Ascending aorta (tissue), 2 donors: ENCODE results near the gene UTP3. TPM values are rescaled to one million over a fixed set of nuclear protein-coding genes. Genes with fewer than 3 reads are reported as not detected.
"Not testable (repeated sequence)": the region's sequence is repeated elsewhere in the genome, so short reads cannot be mapped to it uniquely, and the experiment has no call there.

ENCODE experiments used
- DNase-seq, 2 donors: peaks; one replicate each; pipeline ENCODE4 v3.0.0-alpha.2; 2019; ENCODE audit warnings: low spot score in 2 of 2
- H3K27ac ChIP-seq, 2 donors: fragments of 200-600 bp; sonication (generic); one replicate each; pipeline ENCODE4 v1.5.1; 2016 to 2017; ENCODE audit warnings: mild to moderate bottlenecking in 1 of 2
- H3K27me3 ChIP-seq: fragments of 200-600 bp; sonication (generic); one replicate; pipeline ENCODE4 v1.5.1; 2017
- H3K36me3 ChIP-seq, 2 donors: fragments of 200-600 bp; sonication (generic); one replicate each; pipeline ENCODE4 v1.5.1; 2016
- H3K4me1 ChIP-seq, 2 donors: fragments of 200-600 bp; sonication (generic); one replicate each; pipeline ENCODE4 v1.5.1; 2016 to 2017; ENCODE audit warnings: mild to moderate bottlenecking in 1 of 2
- H3K4me3 ChIP-seq, 2 donors: fragments of 200-600 bp; sonication (generic); one replicate each; pipeline ENCODE4 v1.5.1; 2016 to 2017; ENCODE audit warnings: mild to moderate bottlenecking in 1 of 2
- H3K9me3 ChIP-seq, 2 donors: fragments of 200-600 bp; sonication (generic); one replicate each; pipeline ENCODE4 v1.5.1; 2016
- CTCF ChIP-seq, 3 experiments: fragments of 200-600 bp in 2 of 3; fragments of 450-650 bp in 1 of 3; sonication (generic) in 2 of 3; IDR thresholded peaks; one replicate each; pipeline ENCODE4 v1.5.1; 2016 to 2019; ENCODE audit warnings: antibody characterized with exemption in 3 of 3, mild to moderate bottlenecking in 1 of 3, moderate library complexity in 1 of 3
- intact Hi-C: fragments of 100-400 bp; cut with DNase I; formaldehyde crosslinking; loops from one replicate; pipeline ENCODE4 v1.15.1; 2023
- total RNA-seq: library from RNA; depleted of rRNA; stranded (reverse); fragments of >200 nt; gene quantifications from one replicate; pipeline ENCODE4 v1.1.0, GENCODE V29; 2016

UTP3 gene
- total RNA-seq, 1 donor from 2014 or later, result 3.2 TPM

GRCh38 chr4:70678383-70678999 lies 9.8 kb upstream of the UTP3 start:
- no peak for DNase-seq
- H3K27ac ChIP-seq, result no peak overlapping the region
- no peaks in the 10 kb centered on the region for H3K36me3 ChIP-seq
- intact Hi-C loops, result no loop called here
- TF ChIP-seq CTCF (IDR thresholded peaks at IDR 0.05), result no peak
- H3K4me3 ChIP-seq, result no peak overlapping the region
- no peaks in the 10 kb centered on the region for H3K27me3 ChIP-seq
- H3K4me1 ChIP-seq, result no peaks in the 10 kb centered on the region
- H3K9me3 ChIP-seq, result no peaks in the 10 kb centered on the region

GRCh38 chr4:70680934-70681333 lies 7.4 kb upstream of the UTP3 start:
- TF ChIP-seq CTCF (IDR thresholded peaks at IDR 0.05), result no peak
- H3K36me3 ChIP-seq, result no peaks in the 10 kb centered on the region
- intact Hi-C loops, result loop anchor here (10.0 kb wide), 1 partner anchor 224 kb away; the partner anchor contains the start of gene MOB1B
- no peak overlapping the region for H3K27ac ChIP-seq
- H3K4me3 ChIP-seq, result no peak overlapping the region
- H3K27me3 ChIP-seq, result no peaks in the 10 kb centered on the region
- H3K9me3 ChIP-seq, result no peaks in the 10 kb centered on the region
- no peaks in the 10 kb centered on the region for H3K4me1 ChIP-seq
- no peak for DNase-seq

- intact Hi-C loops, result loop anchor here (10.0 kb wide), 1 partner anchor 223 kb away; the partner anchor contains the start of gene MOB1B
- no peaks in the 10 kb centered on the region for H3K27me3 ChIP-seq
- no peak overlapping the region for H3K4me3 ChIP-seq
- H3K36me3 ChIP-seq, result no peaks in the 10 kb centered on the region
- TF ChIP-seq CTCF (IDR thresholded peaks at IDR 0.05), result no peak
- DNase-seq, result no peak
- H3K9me3 ChIP-seq, result no peaks in the 10 kb centered on the region
- no peak overlapping the region for H3K27ac ChIP-seq
- no peaks in the 10 kb centered on the region for H3K4me1 ChIP-seq
Measured at GRCh38 chr4:70681704-70682103, 6.6 kb upstream of the UTP3 start.

- intact Hi-C loops, result loop anchor here (10.0 kb wide), 1 partner anchor 223 kb away; the partner anchor contains the start of gene MOB1B
Measured at GRCh38 chr4:70682142-70682541, 6.2 kb upstream of the UTP3 start.

GRCh38 chr4:70687392-70687791 lies 940 bp upstream of the UTP3 start:
- H3K4me3 ChIP-seq, result peak overlapping the region; percentile 86 to 88
- peaks cover 0 to 6% of the 10 kb centered on the region in 2 donors for H3K36me3 ChIP-seq
- intact Hi-C loops, result loop anchor here (5.0 to 10.0 kb wide), 2 partner anchors 217 to 1760 kb away; partner anchors contain the start of gene MOB1B
- no peak for TF ChIP-seq CTCF (IDR thresholded peaks at IDR 0.05)
- DNase-seq, result peak in 1 of 2 donors; percentile 68
- no peaks in the 10 kb centered on the region for H3K9me3 ChIP-seq
- peak overlapping the region; percentile 81 to 98 for H3K27ac ChIP-seq
- H3K4me1 ChIP-seq, result peaks cover 0 to 23% of the 10 kb centered on the region in 2 donors
- no peaks in the 10 kb centered on the region for H3K27me3 ChIP-seq

More at GRCh38 chr4:70682142-70682541, 6.2 kb upstream of the UTP3 start:
- H3K9me3 ChIP-seq, H3K4me1 ChIP-seq, H3K27me3 ChIP-seq, H3K27ac ChIP-seq, H3K36me3 ChIP-seq, H3K4me3 ChIP-seq, DNase-seq: not testable (repeated sequence)

GRCh38 chr4:70688795-70689231 lies 481 bp downstream of the UTP3 start:
- DNase-seq, result no peak
- H3K4me1 ChIP-seq, result peaks cover 0 to 23% of the 10 kb centered on the region in 2 donors
- intact Hi-C loops, result loop anchor here (1.0 to 10.0 kb wide), 7 partner anchors 16 to 1758 kb away; partner anchors contain the start of genes DCK, GRSF1 and MOB1B
- H3K4me3 ChIP-seq, result peak overlapping the region; percentile 86 to 88
- no peaks in the 10 kb centered on the region for H3K9me3 ChIP-seq
- H3K27ac ChIP-seq, result peak overlapping the region; percentile 81 to 98
- no peak for TF ChIP-seq CTCF (IDR thresholded peaks at IDR 0.05)
- no peaks in the 10 kb centered on the region for H3K27me3 ChIP-seq
- peaks cover 0 to 6% of the 10 kb centered on the region in 2 donors for H3K36me3 ChIP-seq
